ENCODE results near the gene BAIAP2. TPM values are rescaled to one million over a fixed set of nuclear protein-coding genes. Genes with fewer than 3 reads are reported as not detected.

Gene BAIAP2
- total RNA-seq, 2 donors from 2014 or later = 9.9 to 15.6 TPM

DNA sequence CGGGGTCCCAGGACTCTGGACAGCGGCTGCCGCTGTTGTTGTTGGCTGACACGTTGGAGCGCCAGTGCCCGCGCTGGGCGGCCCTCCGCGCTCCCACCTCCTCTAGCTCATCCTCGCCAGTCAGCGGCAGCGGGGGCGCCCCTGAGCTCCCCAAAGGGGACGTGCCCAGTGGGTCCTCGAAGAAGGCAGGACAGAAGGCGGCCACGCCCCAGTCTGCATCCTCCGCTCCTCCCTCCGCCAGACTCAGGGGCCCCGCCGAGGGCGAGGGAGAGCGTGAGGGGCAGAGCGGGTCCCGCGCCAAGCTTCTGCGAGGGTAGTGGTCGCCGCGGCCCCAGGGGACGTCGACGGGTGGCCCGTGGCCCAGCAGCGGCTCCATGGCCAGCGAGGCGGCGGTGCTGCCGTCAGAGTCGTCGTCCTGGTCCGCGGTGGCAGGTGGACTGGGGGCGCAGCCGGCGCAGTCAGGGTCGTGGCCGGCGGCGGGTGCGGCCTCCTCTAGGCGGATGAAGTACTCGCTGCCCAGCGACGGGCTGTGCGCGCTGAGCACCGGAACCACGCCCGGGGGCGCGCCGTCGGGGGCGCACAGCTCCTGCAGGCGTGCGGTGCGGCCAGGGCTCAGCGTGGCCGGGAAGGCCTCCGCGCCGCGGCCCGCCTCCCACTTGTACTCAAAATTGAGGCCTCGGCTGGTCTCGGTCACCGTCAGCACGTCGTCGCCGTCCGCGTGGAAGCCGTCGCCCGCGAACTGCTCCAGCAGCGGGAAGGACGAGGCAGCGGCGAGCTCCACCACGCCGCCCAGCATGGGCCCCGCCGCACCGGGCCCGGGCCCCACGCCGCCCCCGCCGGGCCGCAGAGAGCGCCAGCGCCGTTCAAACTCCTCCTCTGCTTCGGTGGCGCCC, 87.1 kb downstream of the BAIAP2 start:
- no peak overlapping the region for H3K27ac ChIP-seq
- no peaks in the 10 kb centered on the region for H3K9me3 ChIP-seq
- no peaks in the 10 kb centered on the region for H3K4me1 ChIP-seq (ENCODE audit: control insufficient read depth in 1 of 2, low read depth in 2 of 2)
- no peaks in the 10 kb centered on the region for H3K27me3 ChIP-seq (replicated peaks; ENCODE audit: insufficient read depth)
- ATAC-seq (ENCODE audit: insufficient number of reproducible peaks, low FRiP score, low read depth) (no peak), DNase-seq (ENCODE audit: low spot score) (no peak)
- no peak overlapping the region for H3K4me3 ChIP-seq
- no peak for TF ChIP-seq CTCF (IDR thresholded peaks at IDR 0.05)
- no peaks in the 10 kb centered on the region for H3K36me3 ChIP-seq

GRCh38 chr17:81123052-81124048, 88.4 kb downstream of the BAIAP2 start:
- TF ChIP-seq CTCF (IDR thresholded peaks at IDR 0.05) = no peak
- no peak overlapping the region for H3K4me3 ChIP-seq

GRCh38 chr17:81124377-81124776, 89.4 kb downstream of the BAIAP2 start:
- TF ChIP-seq CTCF (IDR thresholded peaks at IDR 0.05) = no peak

More at GRCh38 chr17:81123052-81124048, 88.4 kb downstream of the BAIAP2 start:
- Histone ChIP-seq H3K9me3 (no peaks in the 10 kb centered on the region), H3K27ac (no peak overlapping the region), H3K4me1 (ENCODE audit: control insufficient read depth in 1 of 2, low read depth in 2 of 2) (no peaks in the 10 kb centered on the region), H3K36me3 (no peaks in the 10 kb centered on the region), H3K27me3 (replicated peaks; ENCODE audit: insufficient read depth) (no peaks in the 10 kb centered on the region)
- DNase-seq (ENCODE audit: low spot score) = no peak
- no peak for ATAC-seq (ENCODE audit: insufficient number of reproducible peaks, low FRiP score, low read depth)

DNA sequence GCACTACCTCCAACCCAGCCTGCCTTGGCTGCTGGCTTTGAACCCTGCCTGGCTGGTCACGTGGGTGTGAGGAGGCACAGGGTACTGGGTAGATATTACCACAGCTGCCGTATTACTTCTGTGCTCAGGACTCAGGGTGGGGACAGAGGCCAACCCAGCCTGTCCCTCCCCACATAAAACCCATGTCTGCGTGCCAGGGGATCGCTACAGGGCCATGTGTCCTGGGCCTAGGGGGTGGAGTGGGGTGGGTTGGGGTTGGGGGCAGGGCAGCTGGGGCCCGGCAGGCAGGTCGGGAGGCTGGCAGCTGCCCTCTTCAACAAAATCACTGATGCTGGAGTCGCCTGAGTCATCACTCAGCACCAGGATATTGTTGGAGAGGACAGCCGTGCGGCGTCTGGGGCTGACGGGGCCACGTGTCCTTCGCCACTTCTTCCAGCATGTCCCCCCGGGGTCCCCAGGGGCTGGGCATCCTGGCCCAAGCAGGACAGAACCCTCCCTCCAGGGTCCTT, 90.7 kb downstream of the BAIAP2 start:
- Histone ChIP-seq H3K36me3 (no peaks in the 10 kb centered on the region), H3K27me3 (replicated peaks; ENCODE audit: insufficient read depth) (no peaks in the 10 kb centered on the region), H3K27ac (no peak overlapping the region), H3K4me1 (ENCODE audit: control insufficient read depth in 1 of 2, low read depth in 2 of 2) (no peaks in the 10 kb centered on the region), H3K9me3 (no peaks in the 10 kb centered on the region), H3K4me3 (no peak overlapping the region)
- no peak for ATAC-seq (ENCODE audit: insufficient number of reproducible peaks, low FRiP score, low read depth)
- DNase-seq (ENCODE audit: low spot score) = no peak
- no peak for TF ChIP-seq CTCF (IDR thresholded peaks at IDR 0.05)

More at GRCh38 chr17:81124377-81124776, 89.4 kb downstream of the BAIAP2 start:
- no peaks in the 10 kb centered on the region for H3K27me3 ChIP-seq (replicated peaks; ENCODE audit: insufficient read depth)
- no peak overlapping the region for H3K4me3 ChIP-seq
- H3K9me3 ChIP-seq = no peaks in the 10 kb centered on the region
- no peak overlapping the region for H3K27ac ChIP-seq
- ATAC-seq (ENCODE audit: insufficient number of reproducible peaks, low FRiP score, low read depth) (no peak), DNase-seq (ENCODE audit: low spot score) (no peak)
- no peaks in the 10 kb centered on the region for H3K4me1 ChIP-seq (ENCODE audit: control insufficient read depth in 1 of 2, low read depth in 2 of 2)
- no peaks in the 10 kb centered on the region for H3K36me3 ChIP-seq
